HepG2 (cell line): ENCODE data around the gene PHACTR1.

ENCODE experiments used
- AHR ChIP-seq: IDR thresholded peaks from 2 replicates; pipeline ENCODE4 v1.6.1; 2018; ENCODE audit warnings: missing genetic modification reagents, missing compliant biosample characterization
- MYC ChIP-seq: sonication (generic); formaldehyde crosslinking; IDR thresholded peaks from 2 replicates; pipeline ENCODE4 v1.9.0; 2021; ENCODE audit warnings: missing genetic modification reagents, borderline replicate concordance
- TBL1XR1 ChIP-seq: fragments of 150-350 bp; IDR thresholded peaks from 2 replicates; pipeline ENCODE4 v1.6.1; 2014; ENCODE audit warnings: borderline replicate concordance, low read length; ENCODE audit not compliant: partially characterized antibody
- ZNF33A ChIP-seq: sonication (generic); formaldehyde crosslinking; IDR thresholded peaks from 2 replicates; pipeline ENCODE4 v1.5.1; 2020; ENCODE audit warnings: missing genetic modification reagents, mild to moderate bottlenecking, moderate library complexity, borderline replicate concordance
- ZSCAN9 ChIP-seq: IDR thresholded peaks from 2 replicates; pipeline ENCODE4 v1.6.1; 2016; ENCODE audit warnings: borderline replicate concordance
- TF ChIP-seq, protein P1 (sequence below): sonication (generic); formaldehyde crosslinking; IDR thresholded peaks from 2 replicates; pipeline ENCODE4 v1.5.0; 2020; ENCODE audit warnings: mild to moderate bottlenecking, missing genetic modification reagents, moderate library complexity
- TF ChIP-seq, protein P2 (sequence below): sonication (generic); formaldehyde crosslinking; IDR thresholded peaks from 2 replicates; pipeline ENCODE4 v1.4.0; 2020; ENCODE audit warnings: missing genetic modification reagents
- TF ChIP-seq, protein P3 (sequence below): IDR thresholded peaks from 2 replicates; pipeline ENCODE4 v1.6.1; 2016
- TF ChIP-seq, protein P4 (sequence below): fragments of 450-650 bp; IDR thresholded peaks from 2 replicates; pipeline ENCODE4 v1.6.1; 2017; ENCODE audit warnings: mild to moderate bottlenecking

DNA sequence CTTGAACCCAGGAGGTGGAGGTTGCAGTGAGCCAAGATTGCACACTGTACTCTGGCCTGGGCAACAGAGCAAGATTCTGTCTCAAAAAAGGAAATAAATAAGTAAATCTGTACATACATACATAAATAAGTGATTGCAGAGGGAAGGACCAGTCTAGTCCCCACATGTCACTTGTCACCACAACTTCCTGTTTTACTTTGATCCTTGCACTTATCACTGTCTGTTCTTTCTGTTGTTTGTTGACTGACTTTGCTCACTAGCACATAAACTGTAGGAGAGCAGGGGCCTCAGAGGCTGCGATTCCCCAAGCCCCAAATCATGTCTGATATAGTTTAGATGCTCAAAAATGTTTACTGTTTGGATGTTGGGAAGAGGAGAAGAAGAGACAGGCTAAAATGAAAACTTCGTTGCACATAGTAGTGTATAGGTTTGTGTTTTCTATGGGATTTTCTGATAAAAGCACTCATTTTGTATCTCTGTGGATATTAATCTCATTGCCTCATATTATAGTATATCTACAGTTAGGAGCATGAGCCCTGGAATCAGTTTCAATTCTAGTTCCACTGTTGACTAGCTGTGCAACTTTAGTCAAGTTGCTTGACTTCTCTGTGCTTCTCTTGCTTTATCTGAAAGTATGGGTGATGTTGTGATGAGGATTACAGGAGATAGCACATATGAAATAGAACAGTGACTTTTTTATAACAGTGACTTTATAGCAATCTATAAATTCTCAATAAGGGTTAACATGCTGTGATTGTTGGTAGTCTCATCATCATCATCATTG, 446.8 kb downstream of the PHACTR1 start:
- TF ChIP-seq ZNF33A (CRISPR knock-in tag) (no peak), TBL1XR1 (no peak), MYC (CRISPR knock-in tag) (no peak), AHR (CRISPR knock-in tag) (no peak), ZSCAN9 (no peak)
- TF ChIP-seq, protein P1, sequence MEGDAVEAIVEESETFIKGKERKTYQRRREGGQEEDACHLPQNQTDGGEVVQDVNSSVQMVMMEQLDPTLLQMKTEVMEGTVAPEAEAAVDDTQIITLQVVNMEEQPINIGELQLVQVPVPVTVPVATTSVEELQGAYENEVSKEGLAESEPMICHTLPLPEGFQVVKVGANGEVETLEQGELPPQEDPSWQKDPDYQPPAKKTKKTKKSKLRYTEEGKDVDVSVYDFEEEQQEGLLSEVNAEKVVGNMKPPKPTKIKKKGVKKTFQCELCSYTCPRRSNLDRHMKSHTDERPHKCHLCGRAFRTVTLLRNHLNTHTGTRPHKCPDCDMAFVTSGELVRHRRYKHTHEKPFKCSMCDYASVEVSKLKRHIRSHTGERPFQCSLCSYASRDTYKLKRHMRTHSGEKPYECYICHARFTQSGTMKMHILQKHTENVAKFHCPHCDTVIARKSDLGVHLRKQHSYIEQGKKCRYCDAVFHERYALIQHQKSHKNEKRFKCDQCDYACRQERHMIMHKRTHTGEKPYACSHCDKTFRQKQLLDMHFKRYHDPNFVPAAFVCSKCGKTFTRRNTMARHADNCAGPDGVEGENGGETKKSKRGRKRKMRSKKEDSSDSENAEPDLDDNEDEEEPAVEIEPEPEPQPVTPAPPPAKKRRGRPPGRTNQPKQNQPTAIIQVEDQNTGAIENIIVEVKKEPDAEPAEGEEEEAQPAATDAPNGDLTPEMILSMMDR (CRISPR knock-in tag), result no peak
- TF ChIP-seq, protein P2, sequence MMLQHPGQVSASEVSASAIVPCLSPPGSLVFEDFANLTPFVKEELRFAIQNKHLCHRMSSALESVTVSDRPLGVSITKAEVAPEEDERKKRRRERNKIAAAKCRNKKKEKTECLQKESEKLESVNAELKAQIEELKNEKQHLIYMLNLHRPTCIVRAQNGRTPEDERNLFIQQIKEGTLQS (CRISPR knock-in tag), result no peak
- TF ChIP-seq, protein P3, sequence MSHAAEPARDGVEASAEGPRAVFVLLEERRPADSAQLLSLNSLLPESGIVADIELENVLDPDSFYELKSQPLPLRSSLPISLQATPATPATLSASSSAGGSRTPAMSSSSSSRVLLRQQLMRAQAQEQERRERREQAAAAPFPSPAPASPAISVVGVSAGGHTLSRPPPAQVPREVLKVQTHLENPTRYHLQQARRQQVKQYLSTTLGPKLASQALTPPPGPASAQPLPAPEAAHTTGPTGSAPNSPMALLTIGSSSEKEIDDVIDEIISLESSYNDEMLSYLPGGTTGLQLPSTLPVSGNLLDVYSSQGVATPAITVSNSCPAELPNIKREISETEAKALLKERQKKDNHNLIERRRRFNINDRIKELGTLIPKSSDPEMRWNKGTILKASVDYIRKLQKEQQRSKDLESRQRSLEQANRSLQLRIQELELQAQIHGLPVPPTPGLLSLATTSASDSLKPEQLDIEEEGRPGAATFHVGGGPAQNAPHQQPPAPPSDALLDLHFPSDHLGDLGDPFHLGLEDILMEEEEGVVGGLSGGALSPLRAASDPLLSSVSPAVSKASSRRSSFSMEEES (CRISPR knock-in tag), result no peak
- TF ChIP-seq, protein P4, sequence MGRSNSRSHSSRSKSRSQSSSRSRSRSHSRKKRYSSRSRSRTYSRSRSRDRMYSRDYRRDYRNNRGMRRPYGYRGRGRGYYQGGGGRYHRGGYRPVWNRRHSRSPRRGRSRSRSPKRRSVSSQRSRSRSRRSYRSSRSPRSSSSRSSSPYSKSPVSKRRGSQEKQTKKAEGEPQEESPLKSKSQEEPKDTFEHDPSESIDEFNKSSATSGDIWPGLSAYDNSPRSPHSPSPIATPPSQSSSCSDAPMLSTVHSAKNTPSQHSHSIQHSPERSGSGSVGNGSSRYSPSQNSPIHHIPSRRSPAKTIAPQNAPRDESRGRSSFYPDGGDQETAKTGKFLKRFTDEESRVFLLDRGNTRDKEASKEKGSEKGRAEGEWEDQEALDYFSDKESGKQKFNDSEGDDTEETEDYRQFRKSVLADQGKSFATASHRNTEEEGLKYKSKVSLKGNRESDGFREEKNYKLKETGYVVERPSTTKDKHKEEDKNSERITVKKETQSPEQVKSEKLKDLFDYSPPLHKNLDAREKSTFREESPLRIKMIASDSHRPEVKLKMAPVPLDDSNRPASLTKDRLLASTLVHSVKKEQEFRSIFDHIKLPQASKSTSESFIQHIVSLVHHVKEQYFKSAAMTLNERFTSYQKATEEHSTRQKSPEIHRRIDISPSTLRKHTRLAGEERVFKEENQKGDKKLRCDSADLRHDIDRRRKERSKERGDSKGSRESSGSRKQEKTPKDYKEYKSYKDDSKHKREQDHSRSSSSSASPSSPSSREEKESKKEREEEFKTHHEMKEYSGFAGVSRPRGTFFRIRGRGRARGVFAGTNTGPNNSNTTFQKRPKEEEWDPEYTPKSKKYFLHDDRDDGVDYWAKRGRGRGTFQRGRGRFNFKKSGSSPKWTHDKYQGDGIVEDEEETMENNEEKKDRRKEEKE, result no peak
